ENCODE measurements around the gene ARSG. TPM values are rescaled to one million over a fixed set of nuclear protein-coding genes. Genes with fewer than 3 reads are reported as not detected.

Gene ARSG
- total and polyA plus RNA-seq, 2 donors (not counting 1 experiment from before 2014, with no cell fraction given): 5.5 to 18.4 TPM

DNA sequence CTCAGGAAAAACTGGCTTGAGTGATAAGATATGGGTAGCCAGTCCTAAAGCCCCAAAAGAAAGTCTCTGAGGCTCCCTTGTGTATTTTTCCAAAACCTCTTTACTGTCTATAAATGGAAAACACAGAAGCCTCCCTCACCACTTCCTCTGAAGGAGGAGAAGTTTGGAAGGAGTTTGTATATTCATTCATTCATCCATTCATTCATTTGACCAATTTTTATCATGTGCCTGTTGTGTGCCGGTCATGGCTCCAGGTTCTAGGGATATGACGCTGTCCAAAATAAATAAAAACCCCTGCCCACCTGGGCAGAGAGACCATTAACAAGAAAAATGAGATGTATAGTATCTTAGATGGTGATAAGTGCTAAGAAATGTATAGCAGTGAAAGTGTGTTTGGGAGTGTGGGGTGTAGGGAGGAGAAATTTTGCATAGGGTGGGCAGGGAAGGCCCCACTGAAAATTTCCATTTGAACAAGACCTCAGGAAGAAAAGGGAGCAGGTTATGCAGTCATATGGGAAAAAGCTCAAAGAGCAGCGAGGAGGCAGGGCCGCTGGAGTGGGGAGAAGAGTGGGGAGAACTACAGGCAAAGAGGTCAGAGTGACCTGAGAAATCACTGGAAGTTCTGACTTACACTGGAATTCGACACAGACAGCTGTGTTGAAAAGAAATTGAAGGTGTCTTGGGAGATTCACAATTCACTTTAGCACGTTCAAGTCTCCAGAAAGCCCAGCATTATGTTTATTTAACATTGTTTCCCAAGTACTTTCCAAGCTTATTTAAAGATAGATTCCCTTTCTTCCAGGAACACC, 172.1 kb downstream of the ARSG start:
- no peak overlapping the region for H3K4me3 Mint-ChIP-seq
- no peak overlapping the region for H3K27ac Mint-ChIP-seq
- H4K20me1 ChIP-seq (ENCODE audit: control insufficient read depth, insufficient read depth, low read length, poor library complexity, severe bottlenecking): no peaks in the 10 kb centered on the region
- no peak overlapping the region for H3K4me2 ChIP-seq (replicated peaks; ENCODE audit: low read depth, low read length, poor library complexity, severe bottlenecking)
- H3K4me1 ChIP-seq (ENCODE audit: control insufficient read depth in 2 of 2, insufficient read depth in 2 of 2, low read length in 2 of 2): peaks cover 0 to 8% of the 10 kb centered on the region in 2 donors
- TF ChIP-seq, protein P1, sequence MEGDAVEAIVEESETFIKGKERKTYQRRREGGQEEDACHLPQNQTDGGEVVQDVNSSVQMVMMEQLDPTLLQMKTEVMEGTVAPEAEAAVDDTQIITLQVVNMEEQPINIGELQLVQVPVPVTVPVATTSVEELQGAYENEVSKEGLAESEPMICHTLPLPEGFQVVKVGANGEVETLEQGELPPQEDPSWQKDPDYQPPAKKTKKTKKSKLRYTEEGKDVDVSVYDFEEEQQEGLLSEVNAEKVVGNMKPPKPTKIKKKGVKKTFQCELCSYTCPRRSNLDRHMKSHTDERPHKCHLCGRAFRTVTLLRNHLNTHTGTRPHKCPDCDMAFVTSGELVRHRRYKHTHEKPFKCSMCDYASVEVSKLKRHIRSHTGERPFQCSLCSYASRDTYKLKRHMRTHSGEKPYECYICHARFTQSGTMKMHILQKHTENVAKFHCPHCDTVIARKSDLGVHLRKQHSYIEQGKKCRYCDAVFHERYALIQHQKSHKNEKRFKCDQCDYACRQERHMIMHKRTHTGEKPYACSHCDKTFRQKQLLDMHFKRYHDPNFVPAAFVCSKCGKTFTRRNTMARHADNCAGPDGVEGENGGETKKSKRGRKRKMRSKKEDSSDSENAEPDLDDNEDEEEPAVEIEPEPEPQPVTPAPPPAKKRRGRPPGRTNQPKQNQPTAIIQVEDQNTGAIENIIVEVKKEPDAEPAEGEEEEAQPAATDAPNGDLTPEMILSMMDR (IDR thresholded peaks at IDR 0.05): peak; percentile 56
- TF ChIP-seq EZH2 (IDR thresholded peaks at IDR 0.05; ENCODE audit: borderline replicate concordance, insufficient read depth, low read depth, low read length, poor library complexity, severe bottlenecking): no peak
- H3K9me3 Mint-ChIP-seq (ENCODE audit: insufficient read depth): no peaks in the 10 kb centered on the region
- ChIA-PET POLR2A (no interaction called here), CTCF (interaction anchor here (0.6 to 6.8 kb wide), 20 partner anchors 8 to 523 kb away, joined by 3 to 51 read pairs (median 4); partner anchors contain the start of gene WIPI1)
- no peak for ATAC-seq (ENCODE audit: low read depth)
- H3K79me2 ChIP-seq (ENCODE audit: control insufficient read depth, insufficient read depth, low read length): no peaks in the 10 kb centered on the region
- no peak overlapping the region for H3K4me3 ChIP-seq (ENCODE audit: control extremely low read depth in 1 of 5, extremely low read depth in 1 of 5, insufficient read depth in 1 of 5, low read depth in 2 of 5, low read length in 4 of 5)
- H2AFZ ChIP-seq (ENCODE audit: insufficient read depth, low read depth, low read length, poor library complexity, severe bottlenecking): no peak overlapping the region
- H3K9ac ChIP-seq (ENCODE audit: low read length): no peak overlapping the region
- peaks cover 7% of the 10 kb centered on the region for H3K4me1 Mint-ChIP-seq
- no peak overlapping the region for H3K27ac ChIP-seq (ENCODE audit: low read length in 2 of 2)
- H3K36me3 ChIP-seq (replicated peaks in 1 of 2; ENCODE audit: control extremely low read depth in 1 of 2, control insufficient read depth in 1 of 2, extremely low read depth in 1 of 2, insufficient read depth in 2 of 2, low read length in 1 of 2): no peaks in the 10 kb centered on the region
- WGBS (ENCODE audit: insufficient coverage): 100% methylated on average over 2 of the region's 6 CpGs
- DNase-seq: no peak
- intact Hi-C loops (cut with micrococcal nuclease): loop anchor here (1.0 kb wide), 3 partner anchors 200 to 406 kb away; no protein-coding TSS in a partner anchor
- H3K9me3 ChIP-seq (ENCODE audit: control extremely low read depth in 1 of 3, control insufficient read depth in 2 of 3, insufficient read depth in 1 of 3, low read length in 2 of 3): no peaks in the 10 kb centered on the region
- no peaks in the 10 kb centered on the region for H3K27me3 Mint-ChIP-seq
- H3K27me3 ChIP-seq (replicated peaks in 1 of 4; ENCODE audit: control extremely low read depth in 1 of 4, control insufficient read depth in 3 of 4, insufficient read depth in 4 of 4, low read length in 3 of 4): no peaks in the 10 kb centered on the region

DNA sequence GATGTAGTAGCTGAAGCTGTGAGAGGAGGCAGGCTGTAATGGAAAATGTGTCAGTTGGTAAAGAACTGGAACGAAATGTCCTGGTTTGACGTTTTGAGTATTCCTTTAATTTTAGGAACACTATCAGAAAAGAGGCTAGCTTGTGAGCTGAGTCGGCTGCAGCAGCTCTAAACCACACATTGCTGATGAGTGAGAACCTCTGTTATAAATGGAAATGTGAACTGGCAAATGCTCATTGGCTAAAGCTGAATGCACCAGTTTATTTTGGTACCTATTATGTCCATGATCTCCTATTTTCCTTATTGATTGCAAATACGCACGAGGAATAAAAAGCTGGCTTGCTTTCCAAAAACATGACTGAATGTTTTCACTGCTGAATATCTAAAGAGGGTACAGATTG, 177.0 kb downstream of the ARSG start:
- H3K9ac ChIP-seq (ENCODE audit: low read length): no peak overlapping the region
- H3K4me3 ChIP-seq (ENCODE audit: control extremely low read depth in 1 of 5, extremely low read depth in 1 of 5, insufficient read depth in 1 of 5, low read depth in 2 of 5, low read length in 4 of 5): no peak overlapping the region
- no peaks in the 10 kb centered on the region for H3K27me3 ChIP-seq (replicated peaks in 1 of 4; ENCODE audit: control extremely low read depth in 1 of 4, control insufficient read depth in 3 of 4, insufficient read depth in 4 of 4, low read length in 3 of 4)
- no peaks in the 10 kb centered on the region for H3K9me3 ChIP-seq (ENCODE audit: control extremely low read depth in 1 of 3, control insufficient read depth in 2 of 3, insufficient read depth in 1 of 3, low read length in 2 of 3)
- no peak for DNase-seq
- intact Hi-C loops (cut with micrococcal nuclease): loop anchor here (5.0 kb wide), 1 partner anchor 779 kb away; no protein-coding TSS in a partner anchor
- no peak for ATAC-seq (ENCODE audit: low read depth)
- H3K4me2 ChIP-seq (replicated peaks; ENCODE audit: low read depth, low read length, poor library complexity, severe bottlenecking): no peak overlapping the region
- H3K36me3 ChIP-seq (replicated peaks in 1 of 2; ENCODE audit: control extremely low read depth in 1 of 2, control insufficient read depth in 1 of 2, extremely low read depth in 1 of 2, insufficient read depth in 2 of 2, low read length in 1 of 2): no peaks in the 10 kb centered on the region
- no peak overlapping the region for H2AFZ ChIP-seq (ENCODE audit: insufficient read depth, low read depth, low read length, poor library complexity, severe bottlenecking)
- ChIA-PET POLR2A (no interaction called here), CTCF (interaction anchor here (0.6 to 6.8 kb wide), 9 partner anchors 12 to 506 kb away, joined by 3 to 51 read pairs (median 5); partner anchors contain the start of gene WIPI1)
- no peak overlapping the region for H3K27ac Mint-ChIP-seq
- H3K4me3 Mint-ChIP-seq: no peak overlapping the region
- no peak overlapping the region for H3K27ac ChIP-seq (ENCODE audit: low read length in 2 of 2)
- peaks cover 0 to 2% of the 10 kb centered on the region in 2 donors for H3K4me1 ChIP-seq (ENCODE audit: control insufficient read depth in 2 of 2, insufficient read depth in 2 of 2, low read length in 2 of 2)
- H3K4me1 Mint-ChIP-seq: peaks cover 2% of the 10 kb centered on the region
- no peak for TF ChIP-seq EZH2 (IDR thresholded peaks at IDR 0.05; ENCODE audit: borderline replicate concordance, insufficient read depth, low read depth, low read length, poor library complexity, severe bottlenecking)
- TF ChIP-seq, protein P1 (IDR thresholded peaks at IDR 0.05): no peak
- no peaks in the 10 kb centered on the region for H3K9me3 Mint-ChIP-seq (ENCODE audit: insufficient read depth)
- H3K79me2 ChIP-seq (ENCODE audit: control insufficient read depth, insufficient read depth, low read length): no peaks in the 10 kb centered on the region
- H3K27me3 Mint-ChIP-seq: peaks cover 9% of the 10 kb centered on the region
- no peaks in the 10 kb centered on the region for H4K20me1 ChIP-seq (ENCODE audit: control insufficient read depth, insufficient read depth, low read length, poor library complexity, severe bottlenecking)
- WGBS (ENCODE audit: insufficient coverage): 45% methylated on average over 3 of the region's 5 CpGs

Measured in B cell (primary cell).